ENCODE results near the gene LIME1. TPM values are rescaled to one million over a fixed set of nuclear protein-coding genes. Genes with fewer than 3 reads are reported as not detected.

LIME1 gene, protein sequence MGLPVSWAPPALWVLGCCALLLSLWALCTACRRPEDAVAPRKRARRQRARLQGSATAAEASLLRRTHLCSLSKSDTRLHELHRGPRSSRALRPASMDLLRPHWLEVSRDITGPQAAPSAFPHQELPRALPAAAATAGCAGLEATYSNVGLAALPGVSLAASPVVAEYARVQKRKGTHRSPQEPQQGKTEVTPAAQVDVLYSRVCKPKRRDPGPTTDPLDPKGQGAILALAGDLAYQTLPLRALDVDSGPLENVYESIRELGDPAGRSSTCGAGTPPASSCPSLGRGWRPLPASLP
- 4.0 TPM for polyA plus RNA-seq (2013, experiment 1 of 2; ENCODE audit: insufficient read length)
- polyA plus RNA-seq (2013, experiment 2 of 2; ENCODE audit: insufficient read length), result 5.2 TPM

GRCh38 chr20:63735859-63736718, at the start of gene LIME1:
LIME1 (plus strand) TSS chr20:63736664; CDS start chr20:63737550, 886 bp downstream.
- DNase-seq, result no peak

DNA sequence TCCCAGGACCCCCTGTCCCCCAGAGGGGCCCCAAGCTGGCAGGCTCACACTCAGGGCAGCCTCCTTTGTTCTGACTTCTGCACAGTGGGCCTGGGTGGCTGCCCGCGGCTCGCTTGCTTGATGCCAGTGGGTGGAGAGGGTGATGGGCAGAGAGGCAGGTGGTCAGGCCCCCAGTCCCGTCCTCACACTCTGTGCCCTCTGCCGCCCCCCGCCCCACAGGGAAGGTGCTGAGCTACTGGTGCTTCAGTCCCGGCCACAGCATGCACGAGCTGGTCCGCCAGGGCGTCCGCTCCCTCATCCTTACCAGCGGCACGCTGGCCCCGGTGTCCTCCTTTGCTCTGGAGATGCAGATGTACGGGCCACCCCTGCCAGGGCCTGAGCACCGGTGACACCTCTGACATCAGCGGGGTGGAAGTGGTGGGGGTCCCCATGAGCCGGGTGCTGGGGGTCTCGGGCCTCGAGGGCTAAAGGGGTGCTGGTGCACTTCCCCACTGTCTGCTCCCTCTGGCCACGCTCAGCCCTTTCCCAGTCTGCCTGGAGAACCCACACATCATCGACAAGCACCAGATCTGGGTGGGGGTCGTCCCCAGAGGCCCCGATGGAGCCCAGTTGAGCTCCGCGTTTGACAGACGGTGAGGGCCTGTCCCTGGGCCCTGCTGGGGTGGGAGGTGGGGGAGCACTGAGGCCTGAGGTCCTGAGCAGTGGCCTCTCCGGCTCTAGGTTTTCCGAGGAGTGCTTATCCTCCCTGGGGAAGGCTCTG, 48.9 kb upstream of the LIME1 start:
- no peak for DNase-seq

- no peak for DNase-seq
Measured at GRCh38 chr20:63688228-63689045, 48.0 kb upstream of the LIME1 start.

GRCh38 chr20:63689046-63690002, 47.1 kb upstream of the LIME1 start:
- no peak for DNase-seq

DNA sequence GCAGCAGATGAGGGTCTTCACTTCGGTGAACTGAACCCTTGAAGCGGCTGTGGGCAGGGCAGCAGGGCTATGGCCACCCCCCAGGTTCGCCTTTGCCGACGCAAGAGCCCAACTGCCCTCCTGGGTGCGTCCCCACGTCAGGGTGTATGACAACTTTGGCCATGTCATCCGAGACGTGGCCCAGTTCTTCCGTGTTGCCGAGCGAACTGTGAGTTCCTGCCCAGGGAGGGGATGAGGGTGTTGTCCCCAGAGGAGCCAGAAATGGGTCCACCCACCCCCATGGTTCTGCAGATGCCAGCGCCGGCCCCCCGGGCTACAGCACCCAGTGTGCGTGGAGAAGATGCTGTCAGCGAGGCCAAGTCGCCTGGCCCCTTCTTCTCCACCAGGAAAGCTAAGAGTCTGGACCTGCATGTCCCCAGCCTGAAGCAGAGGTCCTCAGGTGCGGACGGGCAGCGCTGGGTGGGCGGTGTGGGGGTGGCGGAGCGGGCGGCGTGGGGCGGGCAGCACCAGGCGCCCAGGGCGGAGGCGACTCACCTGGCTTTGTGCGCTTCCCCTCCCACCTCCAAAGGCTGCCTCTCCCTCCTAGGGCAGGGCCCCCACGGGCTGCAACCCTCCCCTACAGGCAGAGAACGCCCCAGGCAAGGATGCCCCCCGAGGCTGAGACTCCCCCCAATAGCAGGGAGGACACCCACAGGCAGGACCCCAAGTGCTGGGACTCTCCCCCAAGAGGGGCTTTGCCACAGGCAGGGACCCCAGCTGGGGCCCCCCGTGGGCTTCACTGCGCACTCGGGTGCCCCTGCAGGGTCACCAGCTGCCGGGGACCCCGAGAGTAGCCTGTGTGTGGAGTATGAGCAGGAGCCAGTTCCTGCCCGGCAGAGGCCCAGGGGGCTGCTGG, 46.2 kb upstream of the LIME1 start:
- no peak for DNase-seq

- no peak for DNase-seq
Measured at GRCh38 chr20:63690898-63691710, 45.4 kb upstream of the LIME1 start.

DNA sequence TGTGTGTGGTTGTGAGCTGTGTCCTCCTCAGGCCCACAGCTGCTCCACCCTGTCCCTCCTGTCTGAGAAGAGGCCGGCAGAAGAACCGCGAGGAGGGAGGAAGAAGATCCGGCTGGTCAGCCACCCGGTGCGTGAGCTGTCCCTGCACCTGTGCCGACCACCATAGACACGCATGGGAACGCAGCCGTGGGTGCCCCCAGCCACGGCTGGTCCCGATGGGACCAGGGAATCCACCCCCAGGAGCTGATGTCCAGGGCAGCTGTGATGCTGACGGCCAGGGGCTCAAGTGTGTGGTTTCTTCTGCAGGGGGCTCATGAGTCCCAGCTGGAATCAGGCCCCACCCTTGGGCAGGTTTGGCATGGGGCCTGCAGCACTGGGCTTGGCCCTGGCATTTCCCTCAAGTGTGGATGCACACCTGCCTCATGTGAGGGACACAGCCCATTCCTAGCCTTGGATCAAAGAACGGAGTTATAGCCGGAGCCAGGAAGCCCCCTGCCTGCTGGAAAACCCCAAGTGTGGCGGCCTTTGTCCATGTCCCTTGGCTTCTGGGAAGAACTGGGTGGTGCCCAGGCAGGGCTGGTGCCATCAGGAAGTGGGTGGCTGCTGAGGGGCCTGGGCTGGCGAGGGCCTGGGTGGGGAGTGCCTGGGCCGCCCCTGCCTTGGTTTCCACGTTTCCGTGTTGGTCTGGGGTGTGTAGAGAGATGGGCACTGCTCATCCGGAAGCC, 44.6 kb upstream of the LIME1 start:
- no peak for DNase-seq

GRCh38 chr20:63692436-63693082, 43.9 kb upstream of the LIME1 start:
- DNase-seq, result peak; percentile 21

DNA sequence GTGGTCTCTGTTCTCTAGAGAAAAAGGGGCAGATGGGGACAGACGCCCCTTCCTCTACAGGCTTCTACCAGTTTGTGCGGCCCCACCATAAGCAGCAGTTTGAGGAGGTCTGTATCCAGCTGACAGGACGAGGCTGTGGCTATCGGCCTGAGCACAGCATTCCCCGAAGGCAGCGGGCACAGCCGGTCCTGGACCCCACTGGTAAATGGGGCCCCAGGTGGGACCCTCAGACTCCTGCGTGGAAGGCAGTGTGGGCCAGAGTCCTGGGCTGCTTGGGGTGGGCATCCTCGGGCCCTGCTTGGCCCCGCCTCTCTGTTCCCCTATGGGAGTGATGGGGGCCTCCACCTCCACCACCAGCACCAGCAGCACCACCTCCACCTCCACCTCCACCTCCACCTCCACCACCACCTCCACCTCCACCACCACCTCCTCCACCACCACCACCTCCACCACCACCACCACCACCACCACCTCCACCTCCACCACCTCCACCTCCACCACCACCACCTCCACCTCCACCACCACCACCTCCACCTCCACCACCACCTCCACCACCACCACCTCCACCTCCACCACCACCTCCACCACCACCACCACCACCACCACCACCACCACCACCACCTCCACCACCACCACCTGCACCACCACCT, 43.3 kb upstream of the LIME1 start:
- DNase-seq, result no peak

GRCh38 chr20:63693733-63694583, 42.5 kb upstream of the LIME1 start:
- DNase-seq, result no peak

DNA sequence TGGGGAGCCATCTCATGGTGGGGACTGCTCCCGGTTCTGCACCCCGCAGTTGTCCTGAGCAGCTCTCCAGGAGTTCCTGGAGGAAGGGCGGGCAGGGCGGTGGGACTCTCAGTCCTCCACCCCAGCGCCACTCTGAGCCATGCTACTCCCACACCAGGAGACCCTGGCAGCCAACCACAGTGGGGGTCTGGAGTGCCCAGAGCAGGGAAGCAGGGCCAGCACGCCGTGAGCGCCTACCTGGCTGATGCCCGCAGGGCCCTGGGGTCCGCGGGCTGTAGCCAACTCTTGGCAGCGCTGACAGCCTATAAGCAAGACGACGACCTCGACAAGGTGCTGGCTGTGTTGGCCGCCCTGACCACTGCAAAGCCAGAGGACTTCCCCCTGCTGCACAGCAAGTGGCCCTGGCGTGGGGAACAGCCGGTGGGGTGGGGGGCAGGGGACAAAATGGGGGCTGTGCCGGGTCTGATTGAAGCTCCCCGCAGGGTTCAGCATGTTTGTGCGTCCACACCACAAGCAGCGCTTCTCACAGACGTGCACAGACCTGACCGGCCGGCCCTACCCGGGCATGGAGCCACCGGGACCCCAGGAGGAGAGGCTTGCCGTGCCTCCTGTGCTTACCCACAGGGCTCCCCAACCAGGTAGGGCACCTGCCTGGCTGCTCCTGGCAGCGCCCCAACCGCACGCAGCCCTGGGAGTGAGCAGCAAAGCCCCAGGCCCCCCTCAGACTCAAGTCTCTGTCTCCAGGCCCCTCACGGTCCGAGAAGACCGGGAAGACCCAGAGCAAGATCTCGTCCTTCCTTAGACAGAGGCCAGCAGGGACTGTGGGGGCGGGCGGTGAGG, 41.7 kb upstream of the LIME1 start:
- no peak for DNase-seq

DNA sequence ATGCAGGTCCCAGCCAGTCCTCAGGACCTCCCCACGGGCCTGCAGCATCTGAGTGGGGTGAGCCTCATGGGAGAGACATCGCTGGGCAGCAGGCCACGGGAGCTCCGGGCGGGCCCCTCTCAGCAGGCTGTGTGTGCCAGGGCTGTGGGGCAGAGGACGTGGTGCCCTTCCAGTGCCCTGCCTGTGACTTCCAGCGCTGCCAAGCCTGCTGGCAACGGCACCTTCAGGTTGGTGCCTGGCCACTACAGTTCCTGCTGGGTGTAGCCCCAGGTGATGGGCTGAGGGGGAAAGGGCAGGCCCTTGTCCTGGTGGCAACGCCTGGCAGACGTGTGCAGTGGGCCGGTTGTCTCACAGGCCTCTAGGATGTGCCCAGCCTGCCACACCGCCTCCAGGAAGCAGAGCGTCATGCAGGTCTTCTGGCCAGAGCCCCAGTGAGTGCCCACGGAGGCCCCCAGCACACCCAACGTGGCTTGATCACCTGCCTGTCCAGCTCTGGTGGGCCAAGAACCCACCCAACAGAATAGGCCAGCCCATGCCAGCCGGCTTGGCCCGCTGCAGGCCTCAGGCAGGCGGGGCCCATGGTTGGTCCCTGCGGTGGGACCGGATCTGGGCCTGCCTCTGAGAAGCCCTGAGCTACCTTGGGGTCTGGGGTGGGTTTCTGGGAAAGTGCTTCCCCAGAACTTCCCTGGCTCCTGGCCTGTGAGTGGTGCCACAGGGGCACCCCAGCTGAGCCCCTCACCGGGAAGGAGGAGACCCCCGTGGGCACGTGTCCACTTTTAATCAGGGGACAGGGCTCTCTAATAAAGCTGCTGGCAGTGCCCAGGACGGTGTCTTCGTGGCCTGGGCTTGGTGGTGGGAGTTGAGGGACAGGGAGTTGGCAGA, 40.8 kb upstream of the LIME1 start:
- no peak for DNase-seq

GRCh38 chr20:63696306-63696627, 40.2 kb upstream of the LIME1 start:
- DNase-seq, result no peak

Data from fibroblast of skin of scalp (primary cell).